GM19395 (cell line): ENCODE results near the gene TAB2.

Experiments used
- ATAC-seq: cut with Tn5 transposase; IDR thresholded peaks from one replicate; pipeline ENCODE4 v1.9.1; 2021; ENCODE audit warnings: mild to moderate bottlenecking, moderate library complexity; ENCODE audit not compliant: unreplicated experiment

The TAB2 gene

GRCh38 chr6:149366267-149366921, 48.9 kb downstream of the TAB2 start:
- no peak for ATAC-seq

GRCh38 chr6:149368065-149368464, 50.6 kb downstream of the TAB2 start:
- peak; percentile 82 for ATAC-seq

- no peak for ATAC-seq
Measured at GRCh38 chr6:149371154-149371553, 53.6 kb downstream of the TAB2 start.

- no peak for ATAC-seq
Measured at GRCh38 chr6:149372062-149372461, 54.5 kb downstream of the TAB2 start.

- no peak for ATAC-seq
Measured at GRCh38 chr6:149373511-149373910, 56.0 kb downstream of the TAB2 start.

- no peak for ATAC-seq
Measured at GRCh38 chr6:149379977-149380376, 62.5 kb downstream of the TAB2 start.

- ATAC-seq, result no peak
Measured at GRCh38 chr6:149380523-149380922, 63.0 kb downstream of the TAB2 start.

GRCh38 chr6:149383371-149383770, 65.9 kb downstream of the TAB2 start:
- ATAC-seq, result no peak

GRCh38 chr6:149384464-149384863, 67.0 kb downstream of the TAB2 start:
- no peak for ATAC-seq

GRCh38 chr6:149385998-149386646, 68.6 kb downstream of the TAB2 start:
- no peak for ATAC-seq

GRCh38 chr6:149387779-149388512, 70.4 kb downstream of the TAB2 start:
- no peak for ATAC-seq

- no peak for ATAC-seq
Measured at GRCh38 chr6:149389509-149390297, 72.2 kb downstream of the TAB2 start.

- ATAC-seq, result no peak
Measured at GRCh38 chr6:149392093-149392492, 74.6 kb downstream of the TAB2 start.

GRCh38 chr6:149392535-149392934, 75.0 kb downstream of the TAB2 start:
- ATAC-seq, result no peak

GRCh38 chr6:149393002-149393679, 75.6 kb downstream of the TAB2 start:
- ATAC-seq, result no peak

- ATAC-seq, result no peak
Measured at GRCh38 chr6:149395185-149395584, 77.7 kb downstream of the TAB2 start.

- no peak for ATAC-seq
Measured at GRCh38 chr6:149397384-149397783, 79.9 kb downstream of the TAB2 start.

- no peak for ATAC-seq
Measured at GRCh38 chr6:149400050-149400449, 82.5 kb downstream of the TAB2 start, which contains the start of gene SUMO4. TSS of gene SUMO4 (plus strand) at chr6:149400262. CDS start at chr6:149400392, 130 bp downstream.

- no peak for ATAC-seq
Measured at GRCh38 chr6:149403534-149403933, 86.0 kb downstream of the TAB2 start.
